ENCODE data around the gene JARID2.

Gene JARID2

GRCh38 chr6:15382712-15383111, 136.8 kb downstream of the JARID2 start:
- DNase-seq = no peak

- no peak for DNase-seq
These were observed 139.0 kb downstream of the JARID2 start for GRCh38 chr6:15384901-15385300.

- DNase-seq = no peak
These were observed 139.7 kb downstream of the JARID2 start for GRCh38 chr6:15385521-15385920.

GRCh38 chr6:15386110-15386755, 140.4 kb downstream of the JARID2 start:
- no peak for DNase-seq

- no peak for DNase-seq
These were observed 140.9 kb downstream of the JARID2 start for GRCh38 chr6:15386756-15387112.

- no peak for DNase-seq
These were observed 141.2 kb downstream of the JARID2 start for GRCh38 chr6:15387118-15387517.

- peak in 1 of 2 experiments; percentile 41 for DNase-seq
These were observed 143.4 kb downstream of the JARID2 start for GRCh38 chr6:15389084-15389764.

- DNase-seq = peak; percentile 59 to 72
These were observed 144.2 kb downstream of the JARID2 start for GRCh38 chr6:15389765-15390723.

- no peak for DNase-seq
These were observed 145.6 kb downstream of the JARID2 start for GRCh38 chr6:15391500-15391899.

GRCh38 chr6:15392182-15392581, 146.3 kb downstream of the JARID2 start:
- no peak for DNase-seq

GRCh38 chr6:15393605-15394004, 147.7 kb downstream of the JARID2 start:
- no peak for DNase-seq

GRCh38 chr6:15395087-15395486, 149.2 kb downstream of the JARID2 start:
- no peak for DNase-seq

- no peak for DNase-seq
These were observed 150.9 kb downstream of the JARID2 start for GRCh38 chr6:15396808-15397207.

GRCh38 chr6:15398633-15399275, 152.9 kb downstream of the JARID2 start:
- DNase-seq = peak in 1 of 2 experiments; percentile 24

- DNase-seq = no peak
These were observed 154.0 kb downstream of the JARID2 start for GRCh38 chr6:15399641-15400470.

- no peak for DNase-seq
These were observed 154.7 kb downstream of the JARID2 start for GRCh38 chr6:15400572-15401004.

GRCh38 chr6:15401120-15401519, 155.3 kb downstream of the JARID2 start:
- no peak for DNase-seq

GRCh38 chr6:15401769-15402250, 155.9 kb downstream of the JARID2 start:
- no peak for DNase-seq

GRCh38 chr6:15402406-15403045, 156.7 kb downstream of the JARID2 start:
- no peak for DNase-seq

- DNase-seq = no peak
These were observed 157.4 kb downstream of the JARID2 start for GRCh38 chr6:15403094-15403755.

- no peak for DNase-seq
These were observed 158.8 kb downstream of the JARID2 start for GRCh38 chr6:15404685-15404980.
